CD14-positive monocyte (primary cell): Measurements from ENCODE around the gene FAM174B. TPM values are rescaled to one million over a fixed set of nuclear protein-coding genes. Genes with fewer than 3 reads are reported as not detected.

Source experiments
- DNase-seq, 3 donors: peaks; one replicate each; pipeline ENCODE4 v3.0.0-alpha.2; 2011 to 2022
- H2AFZ ChIP-seq: 2 replicates; pipeline ENCODE4 v1.6.0; 2012; ENCODE audit warnings: mild to moderate bottlenecking, low read depth, low read length, inconsistent platforms; ENCODE audit not compliant: insufficient read depth, poor library complexity, severe bottlenecking
- H3K27ac ChIP-seq, 2 donors: 1 replicate in 1 of 2; 2 replicates in 1 of 2; pipeline ENCODE4 v1.5.1; 2012 to 2013; ENCODE audit warnings: low read length in 2 of 2, control low read depth in 1 of 2, inconsistent platforms in 1 of 2, low read depth in 1 of 2, mild to moderate bottlenecking in 1 of 2
- H3K27me3 ChIP-seq, 2 donors: one replicate each; pipeline versions ENCODE4 v1.6.0 to v1.6.1; 2011 to 2013; ENCODE audit warnings: low read length in 2 of 2; ENCODE audit not compliant: control insufficient read depth in 2 of 2, insufficient read depth in 2 of 2
- H3K36me3 ChIP-seq, 2 donors: replicated peaks in 1 of 2; 1 replicate in 1 of 2; 2 replicates in 1 of 2; pipeline versions ENCODE4 v1.5.1 to v1.6.1; 2012 to 2013; ENCODE audit warnings: low read length in 2 of 2, control low read depth in 1 of 2, inconsistent platforms in 1 of 2, mild to moderate bottlenecking in 1 of 2; ENCODE audit not compliant: insufficient read depth in 2 of 2, control insufficient read depth in 1 of 2
- H3K4me1 ChIP-seq, 2 donors: 1 replicate in 1 of 2; 2 replicates in 1 of 2; pipeline versions ENCODE4 v1.5.1 to v1.6.1; 2012 to 2013; ENCODE audit warnings: low read length in 2 of 2, control low read depth in 1 of 2, inconsistent platforms in 1 of 2, mild to moderate bottlenecking in 1 of 2, moderate library complexity in 1 of 2; ENCODE audit not compliant: insufficient read depth in 2 of 2, control insufficient read depth in 1 of 2
- H3K4me2 ChIP-seq: replicated peaks from 2 replicates; pipeline ENCODE3; 2012; ENCODE audit warnings: low read length, moderate library complexity, mild to moderate bottlenecking; ENCODE audit not compliant: poor library complexity, severe bottlenecking; ENCODE audit errors: extremely low read depth
- H3K4me3 ChIP-seq, 3 experiments: fragments of 200-600 bp in 1 of 3; sonication (generic) in 1 of 3; replicated peaks in 1 of 3; 1 replicate in 2 of 3; 2 replicates in 1 of 3; pipeline ENCODE4 v1.5.1; 2011 to 2013; ENCODE audit warnings: low read length in 3 of 3, mild to moderate bottlenecking in 3 of 3, control low read depth in 2 of 3, low read depth in 2 of 3, inconsistent platforms in 1 of 3, moderate library complexity in 1 of 3
- H3K79me2 ChIP-seq: 2 replicates; pipeline ENCODE4 v1.6.0; 2012; ENCODE audit warnings: mild to moderate bottlenecking, control low read depth, inconsistent platforms, low read length, moderate library complexity; ENCODE audit not compliant: insufficient read depth
- H3K9ac ChIP-seq: 2 replicates; pipeline ENCODE4 v1.6.0; 2017; ENCODE audit warnings: low read length, mild to moderate bottlenecking; ENCODE audit not compliant: insufficient read depth, poor library complexity, severe bottlenecking
- H3K9me3 ChIP-seq, 2 donors: replicated peaks in 1 of 2; 1 replicate in 1 of 2; 2 replicates in 1 of 2; pipeline versions ENCODE4 v1.5.1 to v1.6.1; 2012 to 2013; ENCODE audit warnings: low read length in 2 of 2, control low read depth in 1 of 2; ENCODE audit not compliant: control insufficient read depth in 1 of 2, insufficient read depth in 1 of 2
- H4K20me1 ChIP-seq: 2 replicates; pipeline ENCODE4 v1.6.0; 2012; ENCODE audit warnings: mild to moderate bottlenecking, low read length, control low read depth, moderate library complexity; ENCODE audit not compliant: insufficient read depth
- H3K27ac Mint-ChIP-seq, 7 donors: one replicate each; pipeline ENCODE4 v1.8.0; 2020; ENCODE audit warnings: mild to moderate bottlenecking in 7 of 7, mixed read lengths in 7 of 7, moderate library complexity in 6 of 7, inconsistent platforms in 2 of 7
- H3K27me3 Mint-ChIP-seq, 3 donors: one replicate each; pipeline ENCODE4 v1.8.0; 2021 to 2022; ENCODE audit warnings: low read depth in 3 of 3, mild to moderate bottlenecking in 3 of 3, mixed read lengths in 3 of 3, moderate library complexity in 3 of 3, inconsistent platforms in 1 of 3
- H3K36me3 Mint-ChIP-seq, 2 donors: one replicate each; pipeline ENCODE4 v1.8.0; 2020; ENCODE audit warnings: mixed read lengths in 2 of 2, inconsistent platforms in 1 of 2, mild to moderate bottlenecking in 1 of 2
- H3K4me1 Mint-ChIP-seq: one replicate; pipeline ENCODE4 v1.8.0; 2020; ENCODE audit warnings: mild to moderate bottlenecking, mixed read lengths
- H3K4me3 Mint-ChIP-seq, 2 donors: one replicate each; pipeline ENCODE4 v1.8.0; 2020; ENCODE audit warnings: mild to moderate bottlenecking in 2 of 2, mixed read lengths in 2 of 2, moderate library complexity in 1 of 2
- H3K9me3 Mint-ChIP-seq, 7 donors: one replicate each; pipeline ENCODE4 v1.8.0; 2020 to 2022; ENCODE audit warnings: mixed read lengths in 7 of 7, mild to moderate bottlenecking in 6 of 7, moderate library complexity in 6 of 7, inconsistent platforms in 2 of 7
- CTCF ChIP-seq: fragments of 200-600 bp; IDR thresholded peaks from one replicate; pipeline ENCODE4 v1.8.0; 2022; ENCODE audit warnings: antibody characterized with exemption, mild to moderate bottlenecking
- WGBS: methylation state at CpG from one replicate; pipeline ENCODE4 v1.1.5; 2013; ENCODE audit warnings: missing lambda C conversion rate; ENCODE audit not compliant: insufficient coverage; 5-methylcytosine and 5-hydroxymethylcytosine counted together
- intact Hi-C, 2 donors: fragments of 100-400 bp; cut with micrococcal nuclease; formaldehyde crosslinking; loops; one replicate each; pipeline versions ENCODE4 v1.15.0 to v1.15.1; 2023
- polyA plus RNA-seq, 3 donors: library from polyadenylated mRNA; depleted of rRNA in 1 of 3; unstranded in 2 of 3; stranded (reverse) in 1 of 3; fragments of 300-500 nt in 2 of 3; fragments of >200 nt in 1 of 3; fragmentation: Illumina TruSeq in 2 of 3; gene quantifications; 1 replicate in 2 of 3; 2 replicates in 1 of 3; pipeline ENCODE4 v1.2.3, GENCODE V29; 2012 to 2021

FAM174B gene
- polyA plus RNA-seq, 3 donors = 2.2 to 4.7 (median 3.2) TPM

- Histone ChIP-seq H2AFZ (no peak overlapping the region), H3K4me1 (peaks cover 3 to 6% of the 10 kb centered on the region in 2 donors), H3K9ac (no peak overlapping the region), H4K20me1 (no peaks in the 10 kb centered on the region), H3K27me3 (peaks cover 12 to 14% of the 10 kb centered on the region in 2 donors), H3K36me3 (no peaks in the 10 kb centered on the region), H3K9me3 (peaks cover 0 to 2% of the 10 kb centered on the region in 2 donors), H3K27ac (no peak overlapping the region), H3K4me2 (no peak overlapping the region), H3K4me3 (no peak overlapping the region), H3K79me2 (no peaks in the 10 kb centered on the region)
- Mint-ChIP-seq H3K27ac (no peak overlapping the region), H3K4me1 (peaks cover 8% of the 10 kb centered on the region), H3K27me3 (peaks cover 15 to 26% (median 19%) of the 10 kb centered on the region in 3 donors), H3K4me3 (no peak overlapping the region), H3K9me3 (peaks cover 0 to 6% (median 3%) of the 10 kb centered on the region in 7 donors), H3K36me3 (no peaks in the 10 kb centered on the region)
- DNase-seq = no peak
- WGBS = 92% methylated on average over 6 of the region's 9 CpGs
- intact Hi-C loops = no loop called here
- TF ChIP-seq CTCF = no peak
Observed at GRCh38 chr15:92650256-92650655, 5.3 kb downstream of the FAM174B start.

- Mint-ChIP-seq H3K4me1 (no peaks in the 10 kb centered on the region), H3K27me3 (peaks cover 2 to 7% (median 2%) of the 10 kb centered on the region in 3 donors), H3K36me3 (no peaks in the 10 kb centered on the region), H3K4me3 (no peak overlapping the region), H3K27ac (no peak overlapping the region), H3K9me3 (peaks cover 0 to 4% (median 0%) of the 10 kb centered on the region in 7 donors)
- Histone ChIP-seq H2AFZ (no peak overlapping the region), H3K36me3 (no peaks in the 10 kb centered on the region), H3K9ac (no peak overlapping the region), H3K4me1 (no peaks in the 10 kb centered on the region), H3K79me2 (no peaks in the 10 kb centered on the region), H3K27ac (no peak overlapping the region), H3K4me3 (no peak overlapping the region), H4K20me1 (no peaks in the 10 kb centered on the region), H3K9me3 (peaks cover 0 to 2% of the 10 kb centered on the region in 2 donors), H3K4me2 (no peak overlapping the region), H3K27me3 (no peaks in the 10 kb centered on the region)
- DNase-seq = no peak
- 100% methylated on average over 1 of the region's 8 CpGs for WGBS
- intact Hi-C loops = no loop called here
- no peak for TF ChIP-seq CTCF
Observed at GRCh38 chr15:92648190-92648875, 7.2 kb downstream of the FAM174B start.
